HG03025 (cell line): Measurements from ENCODE around the gene SERINC5.
"Not testable (repeated sequence)": the region's sequence is repeated elsewhere in the genome, so short reads cannot be mapped to it uniquely, and the experiment has no call there.

Source experiments
- ATAC-seq: cut with Tn5 transposase; IDR thresholded peaks from one replicate; pipeline ENCODE4 v1.9.1; 2021; ENCODE audit warnings: mild to moderate bottlenecking, moderate library complexity; ENCODE audit not compliant: unreplicated experiment, low FRiP score

Gene SERINC5

GRCh38 chr5:80204808-80205614, 50.8 kb downstream of the SERINC5 start:
- ATAC-seq, result no peak

DNA sequence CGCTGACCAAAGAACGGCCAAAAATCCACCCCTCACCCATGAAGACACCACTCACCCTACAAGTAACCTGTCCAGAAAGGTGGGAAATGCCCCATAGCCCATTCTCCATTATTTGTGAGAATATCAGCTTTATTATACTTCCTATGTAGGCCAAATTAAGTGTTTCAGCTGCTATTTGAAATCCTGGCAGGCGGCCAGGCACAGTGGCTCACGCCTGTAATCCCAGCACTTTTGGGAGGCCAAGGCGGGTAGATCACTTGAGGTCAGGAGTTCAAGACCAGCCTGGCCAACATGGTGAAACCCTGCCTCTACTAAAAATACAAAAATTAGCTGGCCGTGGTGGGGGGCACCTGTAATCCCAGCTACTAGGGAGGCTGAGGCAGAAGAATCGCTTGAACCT, 54.1 kb downstream of the SERINC5 start:
- ATAC-seq, result not testable (repeated sequence)

- ATAC-seq, result no peak
These were observed 56.9 kb downstream of the SERINC5 start for GRCh38 chr5:80198920-80199319.

DNA sequence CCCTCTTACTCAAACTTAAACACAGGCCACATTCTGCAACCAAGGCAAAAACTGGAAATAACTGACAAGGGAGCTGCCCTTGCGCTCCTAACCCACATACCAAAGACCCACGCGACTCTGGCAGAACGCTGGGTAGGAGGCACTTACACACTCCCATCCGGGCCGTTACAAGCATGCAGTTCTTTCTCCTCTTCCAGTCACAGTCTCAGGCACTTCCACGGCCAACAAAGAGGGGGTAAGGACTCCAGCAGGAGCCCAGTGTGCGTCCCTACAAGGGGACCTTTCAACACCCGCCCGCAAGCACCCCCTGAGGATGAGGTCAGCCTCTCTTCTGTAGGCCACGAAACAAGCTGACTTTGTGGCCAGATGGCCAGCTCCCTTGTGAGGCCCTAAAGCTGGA, 57.4 kb downstream of the SERINC5 start:
- no peak for ATAC-seq

DNA sequence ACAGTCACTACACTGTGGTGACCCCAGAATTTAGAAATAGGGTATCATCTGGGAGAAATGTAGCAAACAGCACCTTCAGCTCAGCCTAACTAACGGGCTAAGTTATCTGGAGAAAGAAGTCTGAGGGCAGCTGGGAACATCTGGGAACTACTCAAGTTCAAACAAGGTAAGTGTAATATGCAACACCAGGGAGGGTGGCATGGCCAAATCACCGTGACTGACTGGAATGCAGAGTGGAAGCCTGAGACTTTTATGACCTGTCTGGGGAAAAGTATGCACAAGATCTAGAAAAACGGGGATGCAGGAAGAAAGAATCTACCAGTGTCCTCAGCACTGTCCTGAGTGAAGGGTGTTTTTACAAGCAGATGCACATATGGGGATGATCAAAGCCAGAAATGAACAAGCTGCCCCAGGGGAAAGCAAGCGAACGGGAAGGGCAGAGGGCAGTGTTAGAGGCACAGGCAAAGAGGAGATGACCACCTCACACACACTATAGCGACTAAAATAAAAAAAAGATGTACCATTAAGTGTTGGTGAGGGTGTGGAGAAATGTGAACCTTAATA, 59.9 kb downstream of the SERINC5 start:
- ATAC-seq, result no peak

DNA sequence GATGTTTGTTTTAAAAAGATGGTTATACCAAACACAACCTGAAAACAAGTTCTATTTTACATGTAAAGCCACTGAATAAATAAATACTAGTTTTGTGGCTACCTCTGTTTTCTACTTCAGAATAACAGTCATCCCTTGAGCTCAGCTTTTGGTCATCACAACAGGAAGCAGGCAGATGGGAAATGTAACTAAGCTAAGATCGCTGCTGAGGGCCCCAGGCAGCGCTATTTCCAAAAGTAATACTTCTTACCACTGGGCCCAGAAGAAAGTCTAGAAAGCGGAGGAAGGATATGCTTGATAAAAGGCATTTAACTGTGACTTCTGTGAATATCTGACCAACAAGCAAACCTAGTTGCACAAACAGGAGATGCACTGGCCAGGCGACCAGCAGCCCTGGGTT, 61.4 kb downstream of the SERINC5 start:
- no peak for ATAC-seq

- no peak for ATAC-seq
These were observed 62.4 kb downstream of the SERINC5 start for GRCh38 chr5:80193401-80193800.

DNA sequence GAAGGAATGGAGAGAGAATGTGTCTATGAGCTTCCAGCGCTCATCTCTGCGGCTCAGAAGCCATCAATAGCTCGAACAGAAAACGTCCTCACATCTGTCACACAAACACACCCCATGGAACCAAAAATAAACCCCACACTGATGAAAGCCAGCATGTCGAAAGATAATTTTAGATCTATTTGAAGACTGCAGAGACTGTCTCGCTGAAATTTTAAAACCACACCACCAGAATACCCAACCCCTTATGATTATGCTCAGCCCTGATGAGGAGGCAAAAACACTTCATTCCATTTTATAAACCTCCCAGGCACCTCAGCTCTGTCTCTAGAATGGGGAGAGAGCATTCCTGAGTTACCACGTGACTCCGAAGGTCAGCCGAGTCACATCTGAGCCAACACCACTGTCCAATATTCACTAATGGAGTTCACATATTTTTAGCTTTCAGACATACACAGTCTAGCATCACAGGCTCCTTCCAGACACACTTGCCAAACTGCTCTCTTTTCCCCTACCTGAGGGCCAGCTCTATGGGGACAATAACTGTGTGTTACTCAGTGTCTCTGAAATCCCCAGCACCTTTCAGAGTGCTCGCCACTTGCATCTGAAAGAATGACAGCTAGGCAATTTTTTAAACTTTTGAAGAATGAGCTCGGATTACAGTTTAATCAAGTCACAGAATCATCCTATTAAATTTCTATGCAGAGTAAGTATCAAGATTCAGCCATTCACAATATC, 63.2 kb downstream of the SERINC5 start:
- ATAC-seq, result no peak

- no peak for ATAC-seq
These were observed 63.9 kb downstream of the SERINC5 start for GRCh38 chr5:80191991-80192398.

- no peak for ATAC-seq
These were observed 64.5 kb downstream of the SERINC5 start for GRCh38 chr5:80191397-80191796.

GRCh38 chr5:80190960-80191359, 64.9 kb downstream of the SERINC5 start:
- ATAC-seq, result no peak

DNA sequence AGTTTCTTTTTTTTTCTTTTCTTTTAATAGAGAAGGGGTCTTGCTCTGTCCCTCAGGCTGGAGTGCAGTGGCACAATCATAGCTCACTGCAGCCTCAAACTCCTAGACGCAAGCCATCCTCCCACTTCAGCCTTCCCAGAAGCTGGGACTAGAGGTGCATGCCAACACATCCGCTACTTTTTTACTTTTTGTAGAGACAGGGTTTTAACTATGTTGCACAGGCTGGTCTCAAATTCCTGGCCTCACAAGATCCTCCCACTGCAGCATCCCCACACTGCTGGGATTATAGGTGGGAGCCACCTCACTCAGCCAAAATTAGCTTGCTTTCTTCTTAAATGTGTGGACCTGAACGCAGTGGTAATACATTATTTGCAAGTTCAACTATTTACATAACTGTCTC, 66.1 kb downstream of the SERINC5 start:
- no peak for ATAC-seq

DNA sequence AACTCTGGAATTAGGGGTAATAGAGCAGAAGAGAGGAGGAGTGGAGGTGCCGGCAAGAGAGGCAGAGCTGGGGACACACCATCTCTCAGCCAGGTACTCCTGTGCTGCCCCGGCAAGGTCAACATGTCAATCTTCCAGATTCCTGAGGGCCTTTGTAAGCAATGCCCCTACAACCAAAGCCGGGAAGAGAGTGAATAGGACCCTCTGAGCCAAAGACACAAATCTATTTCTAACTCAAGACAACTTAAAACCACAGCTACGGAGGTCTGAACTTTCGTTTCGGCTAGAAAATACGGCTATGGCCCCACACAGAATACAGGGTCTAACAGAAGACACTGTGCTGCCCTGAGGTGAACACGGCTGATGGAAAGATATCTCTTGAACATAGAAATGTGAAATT, 66.6 kb downstream of the SERINC5 start:
- no peak for ATAC-seq

- ATAC-seq, result no peak
These were observed 68.3 kb downstream of the SERINC5 start for GRCh38 chr5:80187421-80188090.

DNA sequence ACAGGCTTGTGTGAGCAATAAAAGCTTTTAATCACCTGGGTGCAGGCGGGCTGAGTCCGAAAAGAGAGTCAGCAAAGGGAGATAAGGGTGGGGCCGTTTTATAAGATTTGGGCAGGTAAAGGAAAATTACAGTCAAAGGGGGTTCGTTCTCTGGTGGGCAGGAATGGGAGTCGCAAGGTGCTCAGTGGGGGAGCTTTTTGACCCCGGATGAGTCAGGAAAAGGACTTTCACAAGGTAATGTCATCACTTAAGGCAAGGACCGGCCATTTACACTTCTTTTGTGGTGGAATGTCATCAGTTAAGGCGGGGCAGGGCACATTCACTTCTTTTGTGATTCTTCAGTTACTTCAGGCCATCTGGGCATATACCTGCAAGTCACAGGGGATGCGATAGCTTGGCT, 70.3 kb downstream of the SERINC5 start:
- not testable (repeated sequence) for ATAC-seq

DNA sequence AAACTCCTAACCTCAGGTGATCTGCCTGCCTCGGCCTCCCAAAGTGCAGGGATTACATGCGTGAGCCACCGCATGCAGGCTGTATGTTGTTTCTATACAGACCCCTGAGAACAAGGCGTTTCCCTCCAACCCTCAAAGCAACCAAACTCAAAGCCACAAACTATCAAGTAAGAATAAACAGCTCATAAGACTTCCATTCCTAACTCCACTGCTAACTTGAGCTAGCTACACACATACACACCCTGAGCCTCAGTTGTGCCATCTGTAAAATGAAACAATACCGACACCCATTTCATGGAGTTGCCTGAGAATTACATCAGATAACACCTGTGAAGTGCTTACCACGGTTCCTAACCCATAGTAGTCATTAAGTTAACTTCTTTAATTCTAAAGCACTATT, 70.8 kb downstream of the SERINC5 start:
- ATAC-seq, result no peak

DNA sequence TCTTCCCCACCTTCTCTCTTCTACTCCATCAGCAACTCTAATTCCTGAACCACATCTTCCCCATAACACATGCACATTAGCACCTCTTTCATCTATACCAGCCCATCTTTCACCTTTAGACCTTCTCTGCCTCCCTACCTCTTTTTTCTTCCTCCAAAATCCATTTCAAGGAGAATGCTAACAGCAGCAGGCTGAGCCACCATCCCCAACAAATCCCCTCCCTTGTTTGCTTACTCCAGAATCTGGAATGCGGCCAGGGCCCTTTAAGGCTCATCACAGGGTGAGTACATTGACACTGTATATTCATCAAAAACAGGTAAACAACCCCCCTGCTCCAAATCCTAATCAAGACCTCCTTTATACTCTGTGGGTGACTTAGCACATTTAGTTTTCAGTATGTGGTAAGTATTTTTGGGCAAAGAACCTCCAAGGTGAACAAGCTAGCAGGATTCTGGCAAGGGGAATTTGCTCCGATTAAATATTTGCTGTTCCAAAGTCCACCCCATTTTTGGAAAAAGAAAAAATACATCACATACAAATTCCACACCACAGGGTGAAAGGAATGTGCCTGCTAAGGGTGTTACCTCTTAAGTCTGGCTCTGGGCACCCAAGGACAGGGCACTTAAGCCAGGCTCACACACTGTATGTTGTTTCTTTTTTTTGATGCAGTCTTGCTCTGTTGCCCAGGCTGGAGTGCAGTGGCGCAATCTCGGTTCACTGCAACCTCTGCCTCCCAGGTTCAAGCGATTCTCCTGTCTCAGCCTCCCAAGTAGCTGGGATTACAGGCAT, 71.4 kb downstream of the SERINC5 start:
- ATAC-seq, result no peak

DNA sequence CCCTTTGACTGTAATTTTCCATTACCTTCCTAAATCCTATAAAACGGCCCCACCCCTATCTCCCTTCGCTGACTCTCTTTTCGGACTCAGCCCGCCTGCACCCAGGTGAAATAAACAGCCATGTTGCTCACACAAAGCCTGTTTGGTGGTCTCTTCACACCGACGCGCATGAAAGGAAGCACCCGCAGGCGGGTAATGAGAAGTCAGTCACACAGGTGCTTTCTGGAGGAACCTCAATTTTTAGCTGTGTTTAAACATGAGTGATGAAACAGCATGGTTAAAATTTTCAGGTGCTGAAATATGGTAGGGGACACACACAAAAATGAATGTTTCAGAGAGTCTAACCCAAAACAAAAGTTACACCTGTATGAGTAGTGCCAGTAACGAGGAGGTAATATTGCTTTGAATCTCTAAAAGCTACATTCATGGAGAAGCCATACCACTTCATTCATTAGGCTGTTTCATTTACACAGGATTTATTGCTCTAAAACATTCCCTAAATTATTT, 72.1 kb downstream of the SERINC5 start:
- not testable (repeated sequence) for ATAC-seq

DNA sequence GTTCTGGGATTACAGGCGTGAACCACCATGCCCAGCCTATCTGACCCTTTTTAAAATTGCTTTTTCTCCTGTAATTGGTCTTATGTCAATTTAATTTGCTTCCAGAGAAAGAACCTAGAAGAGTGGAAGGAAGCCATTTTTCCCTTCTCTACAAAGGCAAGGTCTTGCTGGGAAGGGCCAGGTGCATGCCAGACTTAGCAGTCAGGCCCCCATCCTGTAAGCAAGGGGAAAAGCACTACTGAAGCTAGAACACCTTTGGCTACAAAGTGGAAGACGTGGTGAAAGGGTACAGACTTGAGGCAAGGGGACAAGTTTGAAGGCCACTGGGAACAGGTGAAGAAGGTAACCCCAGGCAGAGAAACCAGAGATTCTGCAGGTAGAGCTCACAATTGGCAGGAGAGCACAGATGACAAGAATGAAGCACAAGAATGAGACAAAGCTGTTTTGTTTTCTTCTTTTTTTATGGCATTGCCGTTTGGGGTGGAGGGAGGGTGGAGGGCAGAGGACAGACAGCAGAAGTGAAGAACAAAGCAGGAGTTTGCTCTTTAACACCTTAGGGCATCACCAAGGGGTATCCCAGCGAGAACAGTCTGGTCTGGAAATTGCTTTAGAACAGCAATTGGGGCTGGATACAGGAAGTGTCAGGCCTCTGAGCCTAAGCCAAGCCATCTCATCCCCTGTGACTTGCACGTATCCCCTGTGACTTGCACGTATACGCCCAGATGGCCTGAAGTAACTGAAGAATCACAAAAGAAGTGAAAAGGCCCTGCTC, 72.9 kb downstream of the SERINC5 start:
- no peak for ATAC-seq
